IMR-90 (cell line): ENCODE measurements around the gene ZNF593. TPM values are rescaled to one million over a fixed set of nuclear protein-coding genes. Genes with fewer than 3 reads are reported as not detected.

Experiments used
- ATAC-seq: fragments of 200-7000 bp; cut with Tn5 transposase; 2 replicates; pipeline ENCODE4 v1.9.1; 2020; ENCODE audit warnings: low read depth, mild to moderate bottlenecking, moderate library complexity
- BruUV-seq: library from RNA; stranded (reverse); fragments of 400-500 nt; replicated peaks from 2 replicates; lab custom pipeline; 2021; lab: Mats Ljungman, UMichigan
- CTCF ChIA-PET: fragments of 300-600 bp; formaldehyde crosslinking; extraction: SDS; loops from one replicate; lab custom pipeline; 2021; ENCODE audit warnings: antibody characterized with exemption; lab: Yijun Ruan, JAX
- POLR2A ChIA-PET: fragments of 300-600 bp; sonication (Branson Sonifier 250); formaldehyde crosslinking; loops from one replicate; lab custom pipeline; 2022; ENCODE audit warnings: antibody characterized with exemption; ENCODE audit not compliant: unreplicated experiment; lab: Charles Lee
- DNase-seq: peaks from one replicate; pipeline ENCODE4 v3.0.0; 2013
- H2AFZ ChIP-seq: replicated peaks from 2 replicates; pipeline ENCODE3; 2013; ENCODE audit warnings: low read length, mild to moderate bottlenecking; ENCODE audit not compliant: poor library complexity
- H2AK5ac ChIP-seq: 2 replicates; pipeline ENCODE4 v1.6.1; 2013; ENCODE audit warnings: low read depth, low read length, inconsistent platforms
- H2AK9ac ChIP-seq: replicated peaks from 2 replicates; pipeline ENCODE3; 2013; ENCODE audit warnings: mild to moderate bottlenecking, low read depth, low read length, moderate library complexity; ENCODE audit not compliant: poor library complexity
- H2BK120ac ChIP-seq: 2 replicates; pipeline ENCODE4 v1.6.1; 2013; ENCODE audit warnings: low read depth, low read length, inconsistent platforms
- H2BK15ac ChIP-seq: 3 replicates; pipeline ENCODE4 v1.6.1; 2013; ENCODE audit warnings: low read depth, low read length, inconsistent platforms
- H2BK20ac ChIP-seq: 2 replicates; pipeline ENCODE4 v1.6.1; 2013; ENCODE audit warnings: low read depth, mild to moderate bottlenecking, inconsistent platforms, low read length, moderate library complexity
- H2BK5ac ChIP-seq: 2 replicates; pipeline ENCODE4 v1.6.1; 2013; ENCODE audit warnings: mild to moderate bottlenecking, low read depth, low read length, inconsistent platforms; ENCODE audit not compliant: poor library complexity, severe bottlenecking
- H3K14ac ChIP-seq: replicated peaks from 2 replicates; pipeline ENCODE4 v1.6.1; 2013; ENCODE audit warnings: low read depth, low read length, inconsistent platforms
- H3K18ac ChIP-seq: 2 replicates; pipeline ENCODE4 v1.6.1; 2013; ENCODE audit warnings: low read depth, low read length, control low read depth
- H3K23ac ChIP-seq: 2 replicates; pipeline ENCODE4 v1.6.1; 2013; ENCODE audit warnings: low read depth, low read length, inconsistent platforms
- H3K27ac ChIP-seq: 2 replicates; pipeline ENCODE4 v1.5.1; 2013; ENCODE audit warnings: mild to moderate bottlenecking, control low read depth, low read length; ENCODE audit not compliant: insufficient read depth
- H3K27me3 ChIP-seq: 2 replicates; pipeline ENCODE4 v1.6.1; 2013; ENCODE audit warnings: low read length; ENCODE audit not compliant: control insufficient read depth, insufficient read depth
- H3K36me3 ChIP-seq: 2 replicates; pipeline ENCODE4 v1.6.1; 2013; ENCODE audit warnings: low read length, mixed read lengths; ENCODE audit not compliant: control insufficient read depth, insufficient read depth
- H3K4ac ChIP-seq: 2 replicates; pipeline ENCODE4 v1.6.1; 2013; ENCODE audit warnings: low read depth, low read length, inconsistent platforms
- H3K4me1 ChIP-seq: 2 replicates; pipeline ENCODE4 v1.6.1; 2013; ENCODE audit warnings: low read length, mixed read lengths; ENCODE audit not compliant: control insufficient read depth, insufficient read depth
- H3K4me2 ChIP-seq: 2 replicates; pipeline ENCODE4 v1.6.1; 2013; ENCODE audit warnings: low read depth, mild to moderate bottlenecking, control low read depth, low read length, moderate library complexity
- H3K4me3 ChIP-seq: 2 replicates; pipeline ENCODE4 v1.5.1; 2013; ENCODE audit warnings: low read depth, mild to moderate bottlenecking, control low read depth, low read length, moderate library complexity; ENCODE audit not compliant: insufficient read depth
- H3K56ac ChIP-seq: 2 replicates; pipeline ENCODE4 v1.6.1; 2013; ENCODE audit warnings: low read length, inconsistent platforms; ENCODE audit not compliant: insufficient read depth; ENCODE audit errors: extremely low read depth
- H3K79me1 ChIP-seq, 2 experiments: 2 replicates each; pipeline ENCODE4 v1.6.1; 2013; ENCODE audit warnings: low read length in 2 of 2, inconsistent platforms in 1 of 2, low read depth in 1 of 2
- H3K9ac ChIP-seq: 2 replicates; pipeline ENCODE4 v1.6.1; 2013; ENCODE audit warnings: low read depth, low read length, control low read depth
- H3K9me1 ChIP-seq: 2 replicates; pipeline ENCODE4 v1.6.1; 2013; ENCODE audit warnings: low read length, inconsistent platforms; ENCODE audit not compliant: insufficient read depth
- H3K9me3 ChIP-seq: 2 replicates; pipeline ENCODE4 v1.6.1; 2013; ENCODE audit warnings: low read length; ENCODE audit not compliant: control insufficient read depth, insufficient read depth
- H4K20me1 ChIP-seq: 2 replicates; pipeline ENCODE4 v1.6.1; 2013; ENCODE audit warnings: low read length, inconsistent platforms; ENCODE audit not compliant: insufficient read depth
- H4K5ac ChIP-seq: 2 replicates; pipeline ENCODE4 v1.6.1; 2013; ENCODE audit warnings: mild to moderate bottlenecking, low read depth, low read length, control low read depth
- H4K8ac ChIP-seq, 2 experiments: 2 replicates each; pipeline ENCODE4 v1.6.1; 2013; ENCODE audit warnings: low read depth in 2 of 2, low read length in 2 of 2, control low read depth in 1 of 2, inconsistent platforms in 1 of 2
- H4K91ac ChIP-seq: 2 replicates; pipeline ENCODE4 v1.6.1; 2013; ENCODE audit warnings: low read depth, low read length, inconsistent platforms; ENCODE audit not compliant: insufficient read depth
- BHLHE40 ChIP-seq: fragments of 150-350 bp; IDR thresholded peaks from 2 replicates; pipeline ENCODE4 v1.6.1; 2016; ENCODE audit warnings: mild to moderate bottlenecking, low read depth, low read length
- CEBPB ChIP-seq: IDR thresholded peaks from 2 replicates; pipeline ENCODE4 v1.6.1; 2012; ENCODE audit warnings: low read depth, low read length, improper control_type of control experiment
- CHD1 ChIP-seq: IDR thresholded peaks from 2 replicates; pipeline ENCODE4 v1.6.1; 2012; ENCODE audit warnings: low read depth, low read length, improper control_type of control experiment
- FOS ChIP-seq: fragments of 150-350 bp; IDR thresholded peaks from 2 replicates; pipeline ENCODE4 v1.6.1; 2016; ENCODE audit warnings: low read depth, low read length
- MAFK ChIP-seq: IDR thresholded peaks from 2 replicates; pipeline ENCODE4 v1.6.1; 2012; ENCODE audit warnings: low read depth, low read length, improper control_type of control experiment
- MAZ ChIP-seq: IDR thresholded peaks from 2 replicates; pipeline ENCODE4 v1.6.1; 2012; ENCODE audit warnings: low read depth, mild to moderate bottlenecking, low read length, improper control_type of control experiment, moderate library complexity, borderline replicate concordance
- MXI1 ChIP-seq: IDR thresholded peaks from 2 replicates; pipeline ENCODE4 v1.6.1; 2012; ENCODE audit warnings: low read depth, mild to moderate bottlenecking, low read length, moderate library complexity, borderline replicate concordance
- NFE2L2 ChIP-seq: fragments of 150-350 bp; IDR thresholded peaks from 2 replicates; pipeline ENCODE4 v1.6.1; 2016; ENCODE audit warnings: low read depth, mild to moderate bottlenecking, low read length
- POLR2A ChIP-seq: IDR thresholded peaks from 2 replicates; pipeline ENCODE4 v1.6.1; 2012; ENCODE audit warnings: mild to moderate bottlenecking, low read depth, low read length
- RAD21 ChIP-seq: IDR thresholded peaks from 2 replicates; pipeline ENCODE4 v1.6.1; 2012; ENCODE audit warnings: low read length, improper control_type of control experiment
- RCOR1 ChIP-seq: IDR thresholded peaks from 2 replicates; pipeline ENCODE4 v1.6.1; 2012; ENCODE audit warnings: mild to moderate bottlenecking, low read length, improper control_type of control experiment; ENCODE audit not compliant: insufficient replicate concordance
- RFX5 ChIP-seq: IDR thresholded peaks from 2 replicates; pipeline ENCODE4 v1.8.0; 2012; ENCODE audit warnings: low read depth, mild to moderate bottlenecking, low read length, moderate library complexity
- SMC3 ChIP-seq: fragments of 150-350 bp; IDR thresholded peaks from 2 replicates; pipeline ENCODE4 v1.6.1; 2016; ENCODE audit warnings: low read depth, mild to moderate bottlenecking, antibody characterized with exemption, low read length, moderate library complexity
- WGBS, 2 experiments: methylation state at CpG; one replicate each; pipeline versions ENCODE4 v1.1.5 to v1.1.7; 2013; ENCODE audit warnings: missing lambda C conversion rate in 2 of 2; ENCODE audit not compliant: insufficient read length in 1 of 2; ENCODE audit errors: extremely low coverage in 2 of 2; 5-methylcytosine and 5-hydroxymethylcytosine counted together
- dilution Hi-C: fragments of 300-500 bp; cut with HindIII; formaldehyde crosslinking; loops from one replicate; pipeline ENCODE4 v1.14.3; 2018; ENCODE audit warnings: low sequenced_read_pairs; ENCODE audit not compliant: unreplicated experiment
- in situ Hi-C: fragments of 300-500 bp; cut with MboI; formaldehyde crosslinking; loops from 3 replicates; pipeline ENCODE4 v1.14.3; 2019; ENCODE audit warnings: low sequenced_read_pairs, inconsistent platforms, mixed read lengths
- intact Hi-C: fragments of 100-400 bp; cut with micrococcal nuclease; formaldehyde crosslinking; loops from 2 replicates; pipeline ENCODE4 v1.10.0; 2022
- polyA plus RNA-seq, 3 experiments: library from polyadenylated mRNA; depleted of rRNA; stranded (reverse); fragments of >200 nt; gene quantifications; 2 replicates each; pipeline ENCODE4 v1.2.3, GENCODE V29; 2012; ENCODE audit warnings: low replicate concordance in 1 of 3
- total RNA-seq: library from RNA; depleted of rRNA; stranded (reverse); fragments of >200 nt; gene quantifications from 2 replicates; pipeline ENCODE4 v1.2.3, GENCODE V29; 2012
- TF ChIP-seq, protein P1 (sequence below): fragments of 150-350 bp; IDR thresholded peaks from 2 replicates; pipeline ENCODE4 v1.6.1; 2016; ENCODE audit warnings: low read depth, mild to moderate bottlenecking, low read length, moderate library complexity, borderline replicate concordance

ZNF593 gene
- total and polyA plus RNA-seq, 2 of the 4 experiments (the other 2 are of a cell fraction), result 22.2 to 57.7 TPM

DNA sequence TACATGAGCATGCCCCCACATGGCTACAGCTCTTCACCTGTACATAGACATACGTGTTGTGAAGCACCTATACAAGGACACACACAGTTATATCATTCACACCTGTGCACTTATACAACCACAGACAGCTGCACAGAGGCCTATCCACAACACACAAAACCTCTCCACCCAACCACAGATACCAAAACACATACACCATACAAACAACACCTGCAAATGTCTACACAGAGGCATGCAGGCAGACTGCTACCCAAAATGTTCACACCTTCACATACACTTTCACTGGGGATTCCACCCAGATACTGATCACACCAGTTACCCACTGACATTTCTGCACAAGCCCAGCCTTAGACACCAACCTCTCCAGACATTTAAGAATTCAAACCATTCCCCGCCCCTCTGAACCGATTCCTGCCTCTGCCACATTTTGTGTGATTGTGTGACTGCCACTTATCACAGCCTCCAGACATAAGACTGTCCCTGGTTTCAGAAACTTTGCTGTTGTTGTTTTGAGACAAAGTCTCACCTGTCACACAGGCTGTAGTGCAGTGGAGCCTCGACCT lies 2.9 kb upstream of the ZNF593 start:
- no peak overlapping the region for H3K27ac ChIP-seq
- 0 out of 2 replicates have a peak, but pooled peaks cover under 1% of the 10 kb centered on the region for H3K36me3 ChIP-seq
- no peak overlapping the region for H3K4me2 ChIP-seq
- in situ Hi-C loops, result no loop called here
- H3K9me1 ChIP-seq, result peaks cover 6% of the 10 kb centered on the region; the same call in 1 of the 2 replicates
- dilution Hi-C loops, result no loop called here
- no CpG with 5 or more reads among the region's 4 CpGs for WGBS, 2 experiments
- peaks cover 8% of the 10 kb centered on the region; the same call in 1 of the 2 replicates for H3K27me3 ChIP-seq
- no peaks in the 10 kb centered on the region for H3K9me3 ChIP-seq
- H2BK120ac ChIP-seq, result no peak overlapping the region
- ChIA-PET POLR2A (no interaction called here), CTCF (no interaction called here)
- H4K8ac ChIP-seq, result no peak overlapping the region
- intact Hi-C loops, result loop anchor here (5.0 kb wide), 1 partner anchor 66 kb away; the partner anchor contains the start of gene CEP85
- no peak overlapping the region for H3K4me3 ChIP-seq
- no peak overlapping the region for H2AFZ ChIP-seq
- ATAC-seq (no peak), DNase-seq (no peak)
- no TSS peak for BruUV-seq
- no peak overlapping the region for H3K56ac ChIP-seq
- H3K4me1 ChIP-seq, result peaks cover 5% of the 10 kb centered on the region; the same call in 1 of the 2 replicates
- no peak overlapping the region for H4K5ac ChIP-seq
- TF ChIP-seq RCOR1 (no peak), MAFK (no peak), RAD21 (no peak), NFE2L2 (no peak), MAZ (no peak), CEBPB (no peak), SMC3 (no peak), FOS (no peak), BHLHE40 (no peak), MXI1 (no peak), POLR2A (no peak), RFX5 (no peak), CHD1 (no peak)
- TF ChIP-seq, protein P1, sequence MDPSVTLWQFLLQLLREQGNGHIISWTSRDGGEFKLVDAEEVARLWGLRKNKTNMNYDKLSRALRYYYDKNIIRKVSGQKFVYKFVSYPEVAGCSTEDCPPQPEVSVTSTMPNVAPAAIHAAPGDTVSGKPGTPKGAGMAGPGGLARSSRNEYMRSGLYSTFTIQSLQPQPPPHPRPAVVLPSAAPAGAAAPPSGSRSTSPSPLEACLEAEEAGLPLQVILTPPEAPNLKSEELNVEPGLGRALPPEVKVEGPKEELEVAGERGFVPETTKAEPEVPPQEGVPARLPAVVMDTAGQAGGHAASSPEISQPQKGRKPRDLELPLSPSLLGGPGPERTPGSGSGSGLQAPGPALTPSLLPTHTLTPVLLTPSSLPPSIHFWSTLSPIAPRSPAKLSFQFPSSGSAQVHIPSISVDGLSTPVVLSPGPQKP, result no peak
- H2BK15ac ChIP-seq, result no peak overlapping the region
- H3K4ac ChIP-seq, result no peak overlapping the region
- no peak overlapping the region for H2BK20ac ChIP-seq
- H4K91ac ChIP-seq, result no peak overlapping the region
- no peak overlapping the region for H2BK5ac ChIP-seq
- H3K79me1 ChIP-seq, result peaks cover 4 to 19% of the 10 kb centered on the region in 2 experiments
- H2AK9ac ChIP-seq, result no peak overlapping the region
- H4K20me1 ChIP-seq, result no peaks in the 10 kb centered on the region
- no peak overlapping the region for H3K9ac ChIP-seq
- no peak overlapping the region for H3K18ac ChIP-seq
- H3K14ac ChIP-seq, result no peak overlapping the region
- H3K23ac ChIP-seq, result no peak overlapping the region
- H2AK5ac ChIP-seq, result no peak overlapping the region
